Astrocyte of the spinal cord (primary cell): ENCODE results near the gene GDF10.

Source experiments
- DNase-seq: peaks from one replicate; pipeline ENCODE4 v3.0.0; 2011; ENCODE audit warnings: low read depth, low spot score
- H3K4me3 ChIP-seq: 2 replicates; pipeline ENCODE4 v1.5.1; 2011; ENCODE audit warnings: low read depth, mild to moderate bottlenecking, low read length, moderate library complexity
- CTCF ChIP-seq: IDR thresholded peaks from 2 replicates; pipeline ENCODE4 v1.5.1; 2012; ENCODE audit warnings: low read depth, mild to moderate bottlenecking, low read length, inconsistent platforms
- in situ Hi-C: cut with HindIII; loops from 2 replicates; pipeline ENCODE4 v1.10.0; 2017; ENCODE audit warnings: low sequenced_read_pairs

GDF10 gene

DNA sequence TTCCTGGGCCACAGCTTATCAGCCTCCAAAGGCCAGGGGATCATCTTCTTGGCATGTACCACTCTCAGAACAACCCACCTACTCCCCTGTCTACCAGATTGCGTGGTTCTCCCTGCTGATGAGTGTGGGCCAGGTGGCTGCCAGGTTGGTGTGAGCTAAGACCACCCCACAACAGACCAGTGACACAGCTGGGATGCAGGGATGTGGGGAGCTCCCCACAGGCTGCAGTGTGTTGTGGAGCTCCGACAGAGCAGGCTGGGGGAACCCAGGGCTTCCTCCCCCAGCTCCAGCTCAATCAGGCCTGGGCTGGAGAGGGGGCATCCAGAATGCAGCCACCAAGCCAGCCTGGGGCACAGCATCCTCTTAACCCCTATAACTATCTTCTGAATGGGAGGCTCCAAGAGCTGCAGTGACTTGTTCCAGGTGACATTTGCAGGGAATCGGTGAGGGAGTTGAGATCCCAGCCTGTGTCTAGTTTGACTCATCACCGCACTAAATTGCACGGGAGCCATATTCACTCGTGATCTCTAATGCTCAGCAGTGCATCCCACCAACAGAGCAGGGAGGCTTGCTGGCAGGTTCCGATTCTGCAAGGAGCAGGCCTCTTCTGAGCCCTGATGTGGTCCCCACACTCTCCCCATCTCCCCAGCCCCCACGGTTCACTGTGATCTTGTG, 21.7 kb downstream of the GDF10 start:
- in situ Hi-C loops, result no loop called here
- no peak for TF ChIP-seq CTCF
- H3K4me3 ChIP-seq, result no peak overlapping the region
- no peak for DNase-seq

- TF ChIP-seq CTCF, result no peak
- H3K4me3 ChIP-seq, result no peak within 1 kb of the TSS
- DNase-seq, result no peak
- in situ Hi-C loops, result no loop called here
Measured at GRCh38 chr10:47322300-47323061, 22.5 kb downstream of the GDF10 start, which contains the start of gene GDF2. TSS of gene GDF2 (plus strand) at chr10:47322454. CDS start at chr10:47322669, 215 bp downstream.

GRCh38 chr10:47323087-47323486, 23.1 kb downstream of the GDF10 start:
- in situ Hi-C loops, result no loop called here
- DNase-seq, result no peak

DNA sequence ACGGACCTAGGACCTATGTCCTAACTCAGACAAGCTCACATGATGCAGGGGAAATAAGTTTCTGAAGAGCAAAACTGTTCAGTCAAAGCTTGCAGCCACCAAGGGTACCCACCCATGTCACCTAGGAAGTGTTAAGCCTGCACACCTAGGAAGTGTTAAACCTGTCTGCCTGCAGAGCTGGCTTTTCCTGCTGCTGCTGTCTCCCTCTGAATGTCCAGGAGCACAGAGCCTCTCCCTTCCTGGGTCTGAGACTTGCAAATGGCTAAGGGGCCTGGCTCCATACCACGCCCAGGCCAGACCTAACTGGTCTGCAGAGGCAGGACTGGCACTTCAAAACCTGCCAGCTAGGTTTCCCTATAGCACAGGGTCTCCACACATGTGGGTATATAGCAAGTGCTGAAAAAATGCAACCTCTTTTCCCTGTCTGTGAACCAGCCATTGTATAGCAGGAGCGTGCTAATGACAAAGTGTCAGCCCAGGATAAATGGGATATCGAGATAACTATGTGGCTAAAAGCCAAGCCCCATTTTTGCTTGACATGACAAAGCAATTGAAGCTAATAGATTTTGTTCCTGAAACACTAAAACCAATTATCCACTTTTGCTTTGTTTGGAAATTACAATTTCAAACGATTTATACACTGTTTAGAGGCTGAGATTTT, 23.8 kb downstream of the GDF10 start:
- no peak for DNase-seq
- in situ Hi-C loops, result no loop called here
- TF ChIP-seq CTCF, result no peak
- H3K4me3 ChIP-seq, result no peak overlapping the region

More at GRCh38 chr10:47323087-47323486, 23.1 kb downstream of the GDF10 start:
- H3K4me3 ChIP-seq, result no peak overlapping the region
- TF ChIP-seq CTCF, result no peak

DNA sequence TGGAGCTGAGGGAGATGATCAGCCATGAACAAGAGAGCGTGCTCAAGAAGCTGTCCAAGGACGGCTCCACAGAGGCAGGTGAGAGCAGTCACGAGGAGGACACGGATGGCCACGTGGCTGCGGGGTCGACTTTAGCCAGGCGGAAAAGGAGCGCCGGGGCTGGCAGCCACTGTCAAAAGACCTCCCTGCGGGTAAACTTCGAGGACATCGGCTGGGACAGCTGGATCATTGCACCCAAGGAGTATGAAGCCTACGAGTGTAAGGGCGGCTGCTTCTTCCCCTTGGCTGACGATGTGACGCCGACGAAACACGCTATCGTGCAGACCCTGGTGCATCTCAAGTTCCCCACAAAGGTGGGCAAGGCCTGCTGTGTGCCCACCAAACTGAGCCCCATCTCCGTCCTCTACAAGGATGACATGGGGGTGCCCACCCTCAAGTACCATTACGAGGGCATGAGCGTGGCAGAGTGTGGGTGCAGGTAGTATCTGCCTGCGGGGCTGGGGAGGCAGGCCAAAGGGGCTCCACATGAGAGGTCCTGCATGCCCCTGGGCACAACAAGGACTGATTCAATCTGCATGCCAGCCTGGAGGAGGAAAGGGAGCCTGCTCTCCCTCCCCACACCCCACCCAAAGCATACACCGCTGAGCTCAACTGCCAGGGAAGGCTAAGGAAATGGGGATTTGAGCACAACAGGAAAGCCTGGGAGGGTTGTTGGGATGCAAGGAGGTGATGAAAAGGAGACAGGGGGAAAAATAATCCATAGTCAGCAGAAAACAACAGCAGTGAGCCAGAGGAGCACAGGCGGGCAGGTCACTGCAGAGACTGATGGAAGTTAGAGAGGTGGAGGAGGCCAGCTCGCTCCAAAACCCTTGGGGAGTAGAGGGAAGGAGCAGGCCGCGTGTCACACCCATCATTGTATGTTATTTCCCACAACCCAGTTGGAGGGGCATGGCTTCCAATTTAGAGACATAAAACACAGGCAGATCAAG, 25.6 kb downstream of the GDF10 start:
- no peak overlapping the region for H3K4me3 ChIP-seq
- in situ Hi-C loops, result no loop called here
- no peak for TF ChIP-seq CTCF

More for the DNA sequence above, 25.6 kb downstream of the GDF10 start:
- no peak for DNase-seq
